Measurements from ENCODE around the gene ATP1B3. TPM values are rescaled to one million over a fixed set of nuclear protein-coding genes. Genes with fewer than 3 reads are reported as not detected.

The ATP1B3 gene
- total and polyA plus RNA-seq, 2 of the 13 experiments (the other 11 are each of a cell fraction or from before 2014, with no cell fraction given) = 84.3 to 93.6 TPM

DNA sequence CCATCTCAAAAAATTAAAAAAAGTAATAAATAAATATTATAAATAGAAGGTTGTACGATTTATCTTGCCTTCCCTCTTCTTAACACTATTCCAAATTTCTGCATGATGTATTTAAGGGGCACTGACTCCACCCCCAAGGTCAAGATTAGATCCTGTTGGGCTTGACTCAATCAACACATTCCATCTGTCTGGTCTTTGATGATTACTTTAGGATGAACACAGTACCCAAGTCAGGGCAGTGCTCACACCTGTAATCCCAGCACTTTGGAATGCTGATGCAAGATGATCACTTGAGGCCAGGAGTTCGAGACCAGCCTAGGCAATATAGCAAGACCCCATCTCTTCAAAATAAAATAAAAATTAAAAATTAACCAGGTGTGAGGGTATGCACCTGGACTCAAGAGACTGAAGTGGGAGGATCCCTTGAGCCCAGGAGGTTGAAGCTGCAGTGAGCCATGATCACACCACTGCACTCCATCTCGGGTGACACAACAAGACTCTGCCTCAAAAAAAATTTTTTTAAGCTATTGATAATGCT lies 14.1 kb upstream of the ATP1B3 start:
- H3K27ac ChIP-seq (ENCODE audit: extremely low read length, insufficient read depth, low read length) = no peak overlapping the region
- POLR2A ChIA-PET = no interaction called here
- no peaks in the 10 kb centered on the region for H4K20me1 ChIP-seq (ENCODE audit: insufficient read depth, low read length)
- no peak overlapping the region for H2AFZ ChIP-seq (ENCODE audit: low read length)
- CTCF ChIA-PET (ENCODE audit: low intra/inter-chr PET ratio, low total read pairs) = no interaction called here
- FAIRE-seq = no peak
- no peaks in the 10 kb centered on the region for H3K9me3 ChIP-seq (ENCODE audit: low read length)
- no peak overlapping the region for H3K9ac ChIP-seq (ENCODE audit: insufficient read depth, low read depth, low read length)
- no TSS peak for BruUV-seq (replicated peaks)
- no peak overlapping the region for H3K4me3 ChIP-seq (replicated peaks in 1 of 3; ENCODE audit: insufficient read depth in 1 of 3, low read depth in 2 of 3, low read length in 3 of 3)
- in situ Hi-C loops (cut with HindIII; ENCODE audit: extremely low pct_ligation_motif_present, low pct_unique_long_range_greater_than_20kb) = no loop called here
- TF ChIP-seq ARID3A (IDR thresholded peaks at IDR 0.05; ENCODE audit: low read depth, low read length) (no peak), ZNF431 (CRISPR knock-in tag; IDR thresholded peaks at IDR 0.05; ENCODE audit: borderline replicate concordance, low read depth) (no peak)
- TF ChIP-seq, protein P1, sequence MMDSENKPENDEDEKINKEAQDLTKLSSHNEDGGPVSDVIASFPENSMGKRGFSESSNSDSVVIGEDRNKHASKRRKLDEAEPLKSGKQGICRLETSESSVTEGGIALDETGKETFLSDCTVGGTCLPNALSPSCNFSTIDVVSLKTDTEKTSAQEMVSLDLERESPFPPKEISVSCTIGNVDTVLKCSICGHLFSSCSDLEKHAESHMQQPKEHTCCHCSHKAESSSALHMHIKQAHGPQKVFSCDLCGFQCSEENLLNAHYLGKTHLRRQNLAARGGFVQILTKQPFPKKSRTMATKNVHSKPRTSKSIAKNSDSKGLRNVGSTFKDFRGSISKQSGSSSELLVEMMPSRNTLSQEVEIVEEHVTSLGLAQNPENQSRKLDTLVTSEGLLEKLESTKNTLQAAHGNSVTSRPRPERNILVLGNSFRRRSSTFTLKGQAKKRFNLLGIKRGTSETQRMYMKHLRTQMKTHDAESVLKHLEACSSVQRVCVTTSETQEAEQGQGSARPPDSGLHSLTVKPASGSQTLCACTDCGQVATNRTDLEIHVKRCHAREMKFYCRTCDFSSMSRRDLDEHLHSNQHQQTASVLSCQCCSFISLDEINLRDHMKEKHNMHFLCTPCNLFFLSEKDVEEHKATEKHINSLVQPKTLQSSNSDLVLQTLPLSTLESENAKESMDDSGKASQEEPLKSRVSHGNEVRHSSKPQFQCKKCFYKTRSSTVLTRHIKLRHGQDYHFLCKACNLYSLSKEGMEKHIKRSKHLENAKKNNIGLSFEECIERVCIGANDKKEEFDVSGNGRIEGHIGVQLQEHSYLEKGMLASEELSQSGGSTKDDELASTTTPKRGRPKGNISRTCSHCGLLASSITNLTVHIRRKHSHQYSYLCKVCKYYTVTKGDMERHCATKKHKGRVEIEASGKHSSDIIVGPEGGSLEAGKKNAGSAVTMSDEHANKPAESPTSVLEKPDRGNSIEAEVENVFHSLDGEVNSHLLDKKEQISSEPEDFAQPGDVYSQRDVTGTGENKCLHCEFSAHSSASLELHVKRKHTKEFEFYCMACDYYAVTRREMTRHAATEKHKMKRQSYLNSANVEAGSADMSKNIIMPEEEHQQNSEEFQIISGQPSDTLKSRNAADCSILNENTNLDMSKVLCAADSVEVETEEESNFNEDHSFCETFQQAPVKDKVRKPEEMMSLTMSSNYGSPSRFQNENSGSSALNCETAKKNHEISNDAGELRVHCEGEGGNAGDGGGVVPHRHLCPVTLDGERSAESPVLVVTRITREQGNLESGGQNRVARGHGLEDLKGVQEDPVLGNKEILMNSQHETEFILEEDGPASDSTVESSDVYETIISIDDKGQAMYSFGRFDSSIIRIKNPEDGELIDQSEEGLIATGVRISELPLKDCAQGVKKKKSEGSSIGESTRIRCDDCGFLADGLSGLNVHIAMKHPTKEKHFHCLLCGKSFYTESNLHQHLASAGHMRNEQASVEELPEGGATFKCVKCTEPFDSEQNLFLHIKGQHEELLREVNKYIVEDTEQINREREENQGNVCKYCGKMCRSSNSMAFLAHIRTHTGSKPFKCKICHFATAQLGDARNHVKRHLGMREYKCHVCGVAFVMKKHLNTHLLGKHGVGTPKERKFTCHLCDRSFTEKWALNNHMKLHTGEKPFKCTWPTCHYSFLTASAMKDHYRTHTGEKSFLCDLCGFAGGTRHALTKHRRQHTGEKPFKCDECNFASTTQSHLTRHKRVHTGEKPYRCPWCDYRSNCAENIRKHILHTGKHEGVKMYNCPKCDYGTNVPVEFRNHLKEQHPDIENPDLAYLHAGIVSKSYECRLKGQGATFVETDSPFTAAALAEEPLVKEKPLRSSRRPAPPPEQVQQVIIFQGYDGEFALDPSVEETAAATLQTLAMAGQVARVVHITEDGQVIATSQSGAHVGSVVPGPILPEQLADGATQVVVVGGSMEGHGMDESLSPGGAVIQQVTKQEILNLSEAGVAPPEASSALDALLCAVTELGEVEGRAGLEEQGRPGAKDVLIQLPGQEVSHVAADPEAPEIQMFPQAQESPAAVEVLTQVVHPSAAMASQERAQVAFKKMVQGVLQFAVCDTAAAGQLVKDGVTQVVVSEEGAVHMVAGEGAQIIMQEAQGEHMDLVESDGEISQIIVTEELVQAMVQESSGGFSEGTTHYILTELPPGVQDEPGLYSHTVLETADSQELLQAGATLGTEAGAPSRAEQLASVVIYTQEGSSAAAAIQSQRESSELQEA (CRISPR knock-in tag; IDR thresholded peaks at IDR 0.05; ENCODE audit: not compliant biosample characterization) = no peak
- intact Hi-C loops (cut with micrococcal nuclease; ENCODE audit: unreplicated experiment) = no loop called here
- ATAC-seq = no peak
- no peaks in the 10 kb centered on the region for H3K36me3 ChIP-seq (replicated peaks in 1 of 2; ENCODE audit: control insufficient read depth in 1 of 2, insufficient read depth in 2 of 2, low read length in 2 of 2)
- DNase-seq (ENCODE audit: low spot score) = no peak
- H3K79me2 ChIP-seq (ENCODE audit: insufficient read depth, low read length) = no peaks in the 10 kb centered on the region
- H3K4me2 ChIP-seq (ENCODE audit: low read depth, low read length) = no peak overlapping the region
- 14% methylated on average over 3 of the region's 3 CpGs for WGBS (ENCODE audit: low lambda C conversion rate)
- 0 out of 5 replicates have a peak, but pooled peaks cover 0 to 3% of the 10 kb centered on the region in 2 experiments for H3K27me3 ChIP-seq (ENCODE audit: control insufficient read depth in 1 of 2, insufficient read depth in 2 of 2, low read length in 2 of 2)
- peaks cover 26% of the 10 kb centered on the region for H3K4me1 ChIP-seq (ENCODE audit: insufficient read depth, low read length)

All from HepG2 (cell line).